Activated CD8-positive, alpha-beta T cell treated with anti-CD3 and anti-CD28 coated beads for 36 hours (primary cell): Measurements from ENCODE around the gene SLC26A2. TPM values are rescaled to one million over a fixed set of nuclear protein-coding genes. Genes with fewer than 3 reads are reported as not detected.

ENCODE experiments used
- ATAC-seq: fragments of 200-7000 bp; cut with Tn5 transposase; one replicate; pipeline ENCODE4 v1.10.0; 2021; ENCODE audit warnings: mild to moderate bottlenecking, moderate library complexity
- CTCF ChIA-PET: fragments of 350-600 bp; sonication (Branson Sonifier 250); formaldehyde crosslinking; loops from one replicate; lab custom pipeline; 2021; ENCODE audit warnings: antibody characterized with exemption; lab: Charles Lee
- POLR2A ChIA-PET: fragments of 350-600 bp; sonication (Branson Sonifier 250); formaldehyde crosslinking; loops from one replicate; lab custom pipeline; 2021; ENCODE audit warnings: antibody characterized with exemption; lab: Charles Lee
- DNase-seq: peaks from one replicate; pipeline ENCODE4 v3.0.0-alpha.2; 2020
- H3K27ac Mint-ChIP-seq: one replicate; pipeline ENCODE4 v1.8.0; 2021; ENCODE audit warnings: mild to moderate bottlenecking, mixed read lengths
- H3K27me3 Mint-ChIP-seq: one replicate; pipeline ENCODE4 v1.8.0; 2021; ENCODE audit warnings: mixed read lengths
- H3K36me3 Mint-ChIP-seq: one replicate; pipeline ENCODE4 v1.8.0; 2021; ENCODE audit warnings: low read depth, mixed read lengths
- H3K4me1 Mint-ChIP-seq: one replicate; pipeline ENCODE4 v1.8.0; 2021; ENCODE audit warnings: low read depth, mixed read lengths
- H3K4me3 Mint-ChIP-seq: one replicate; pipeline ENCODE4 v1.8.0; 2021; ENCODE audit warnings: mild to moderate bottlenecking, moderate library complexity, mixed read lengths
- H3K9me3 Mint-ChIP-seq: one replicate; pipeline ENCODE4 v1.8.0; 2021; ENCODE audit warnings: mixed read lengths
- CTCF ChIP-seq: fragments of 200-600 bp; IDR thresholded peaks from one replicate; pipeline ENCODE4 v1.8.0; 2022; ENCODE audit warnings: antibody characterized with exemption, mild to moderate bottlenecking
- intact Hi-C: fragments of 100-400 bp; cut with micrococcal nuclease; formaldehyde crosslinking; loops from one replicate; pipeline ENCODE4 v1.10.0; 2022
- total RNA-seq, 2 experiments: library from RNA; stranded (reverse); gene quantifications; one replicate each; pipeline ENCODE4 v1.2.3, GENCODE V29; 2021

SLC26A2 gene
- total RNA-seq, 2 experiments from 2014 or later, result 5.0 to 5.3 TPM

DNA sequence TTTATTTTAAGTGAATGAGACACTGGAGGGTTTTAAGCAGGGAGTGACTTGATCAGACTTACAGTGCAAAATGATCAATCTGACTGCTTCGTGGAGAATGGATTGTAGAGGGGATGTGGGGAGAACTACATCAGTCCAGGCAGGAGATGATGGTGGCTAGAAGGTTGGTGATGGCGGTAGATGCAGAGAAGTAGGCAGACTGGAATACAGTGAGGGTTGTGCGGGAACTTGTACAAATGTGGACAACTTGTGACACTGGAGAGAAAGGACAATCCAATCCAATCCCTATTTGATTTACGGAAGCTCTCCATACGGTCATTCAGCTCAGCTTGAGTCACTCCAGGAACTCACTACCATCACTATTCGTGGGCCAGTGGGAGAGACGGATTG is 39.3 kb downstream of the SLC26A2 start:
- TF ChIP-seq CTCF, result no peak
- H3K9me3 Mint-ChIP-seq, result no peaks in the 10 kb centered on the region
- peaks cover 24% of the 10 kb centered on the region for H3K36me3 Mint-ChIP-seq
- ChIA-PET POLR2A (interaction anchor here (0.6 to 3.3 kb wide), 5 partner anchors 19 to 413 kb away, joined by 3 to 36 read pairs (median 3); partner anchors contain the start of genes CD74 and SLC26A2), CTCF (interaction anchor here (1.2 to 3.3 kb wide), 8 partner anchors 9 to 166 kb away, joined by 3 to 18 read pairs (median 4); partner anchors contain the start of gene SLC26A2)
- H3K27me3 Mint-ChIP-seq, result no peaks in the 10 kb centered on the region
- H3K4me1 Mint-ChIP-seq, result peaks cover 41% of the 10 kb centered on the region
- DNase-seq, result no peak
- peak overlapping the region; percentile 93 for H3K4me3 Mint-ChIP-seq
- intact Hi-C loops, result loop anchor here (1.0 to 10.0 kb wide), 2 partner anchors 41 to 755 kb away; partner anchors contain the start of gene DCTN4
- peak overlapping the region; percentile 95 for H3K27ac Mint-ChIP-seq
- ATAC-seq, result no peak

- peaks cover 42% of the 10 kb centered on the region for H3K4me1 Mint-ChIP-seq
- no peaks in the 10 kb centered on the region for H3K9me3 Mint-ChIP-seq
- H3K27ac Mint-ChIP-seq, result peak within 1 kb of the TSS; percentile 95
- peaks cover 24% of the 10 kb centered on the region for H3K36me3 Mint-ChIP-seq
- H3K27me3 Mint-ChIP-seq, result no peaks in the 10 kb centered on the region
- intact Hi-C loops, result loop anchor here (1.0 to 10.0 kb wide), 2 partner anchors 41 to 754 kb away; partner anchors contain the start of gene DCTN4
- no peak for TF ChIP-seq CTCF
- ChIA-PET POLR2A (interaction anchor here (0.6 to 3.3 kb wide), 8 partner anchors 9 to 412 kb away, joined by 3 to 36 read pairs (median 3); partner anchors contain the start of genes CD74 and SLC26A2), CTCF (interaction anchor here (0.9 to 3.3 kb wide), 9 partner anchors 10 to 360 kb away, joined by 3 to 18 read pairs (median 4); partner anchors contain the start of gene SLC26A2)
- peak; percentile 88 for ATAC-seq
- peak; percentile 94 for DNase-seq
- H3K4me3 Mint-ChIP-seq, result peak within 1 kb of the TSS; percentile 93
Observed at GRCh38 chr5:150000256-150000989, 39.9 kb downstream of the SLC26A2 start, which contains the start of the genes HMGXB3 and TIGD6. TSS of gene HMGXB3 (plus strand) at chr5:150000739. CDS start at chr5:150004853, 4,114 bp downstream. TSS of gene TIGD6 (minus strand) at chr5:150000654. CDS start at chr5:149996348, 4,306 bp downstream.

GRCh38 chr5:150000990-150001659 is 40.6 kb downstream of the SLC26A2 start:
- DNase-seq (peak; percentile 52), ATAC-seq (peak; percentile 1)
- TF ChIP-seq CTCF, result no peak
- Mint-ChIP-seq H3K27ac (peak overlapping the region; percentile 90), H3K4me3 (peak overlapping the region; percentile 93), H3K9me3 (no peaks in the 10 kb centered on the region), H3K27me3 (no peaks in the 10 kb centered on the region), H3K36me3 (peaks cover 29% of the 10 kb centered on the region), H3K4me1 (peaks cover 42% of the 10 kb centered on the region)
- intact Hi-C loops, result loop anchor here (1.0 to 10.0 kb wide), 2 partner anchors 42 to 754 kb away; partner anchors contain the start of gene DCTN4
- ChIA-PET CTCF (interaction anchor here (0.9 to 3.3 kb wide), 8 partner anchors 9 to 361 kb away, joined by 3 to 18 read pairs (median 4); partner anchors contain the start of gene SLC26A2), POLR2A (interaction anchor here (0.9 to 3.3 kb wide), 7 partner anchors 8 to 411 kb away, joined by 3 to 36 read pairs (median 3); partner anchors contain the start of genes CD74 and SLC26A2)

GRCh38 chr5:150001660-150002486 is 41.3 kb downstream of the SLC26A2 start:
- intact Hi-C loops, result loop anchor here (10.0 kb wide), 1 partner anchor 753 kb away; the partner anchor contains the start of gene DCTN4
- CTCF ChIA-PET, result interaction anchor here (0.9 to 3.3 kb wide), 7 partner anchors 9 to 168 kb away, joined by 3 to 18 read pairs (median 4); partner anchors contain the start of gene SLC26A2
- no peaks in the 10 kb centered on the region for H3K27me3 Mint-ChIP-seq
- POLR2A ChIA-PET, result interaction anchor here (0.9 to 3.3 kb wide), 5 partner anchors 7 to 64 kb away, joined by 3 to 36 read pairs (median 3); partner anchors contain the start of gene SLC26A2
- no peaks in the 10 kb centered on the region for H3K9me3 Mint-ChIP-seq
- H3K36me3 Mint-ChIP-seq, result peaks cover 33% of the 10 kb centered on the region
- DNase-seq (peak; percentile 74), ATAC-seq (peak; percentile 69)
- H3K4me1 Mint-ChIP-seq, result peaks cover 44% of the 10 kb centered on the region
- H3K27ac Mint-ChIP-seq, result peak overlapping the region; percentile 90
- TF ChIP-seq CTCF, result peak; percentile 70
- peak overlapping the region; percentile 93 for H3K4me3 Mint-ChIP-seq
